T-helper 1 cell treated with Interleukin-12 subunit alpha and Interleukin-12 subunit beta and Interleukin-4 antibody, amounts not matched to agents 30 ng/mL and 1 ng/mL, for 36 hours (primary cell): ENCODE results near the gene MASP2. TPM values are rescaled to one million over a fixed set of nuclear protein-coding genes. Genes with fewer than 3 reads are reported as not detected.
"Not testable (repeated sequence)": the region's sequence is repeated elsewhere in the genome, so short reads cannot be mapped to it uniquely, and the experiment has no call there.

Experiments
- intact Hi-C: fragments of 100-400 bp; cut with micrococcal nuclease; formaldehyde crosslinking; loops from one replicate; pipeline ENCODE4 v1.15.1; 2024
- total RNA-seq: library from RNA; stranded (reverse); gene quantifications from 2 replicates; pipeline ENCODE4 v1.2.3, GENCODE V29; 2022

The MASP2 gene
- 0.12 TPM in 1 of 2 replicates, not detected in the other for total RNA-seq

GRCh38 chr1:11046625-11047365 is at the start of gene MASP2:
TSS of gene MASP2 (minus strand) at chr1:11047239. CDS start at chr1:11047207, 32 bp downstream.
- intact Hi-C loops, result no loop called here

DNA sequence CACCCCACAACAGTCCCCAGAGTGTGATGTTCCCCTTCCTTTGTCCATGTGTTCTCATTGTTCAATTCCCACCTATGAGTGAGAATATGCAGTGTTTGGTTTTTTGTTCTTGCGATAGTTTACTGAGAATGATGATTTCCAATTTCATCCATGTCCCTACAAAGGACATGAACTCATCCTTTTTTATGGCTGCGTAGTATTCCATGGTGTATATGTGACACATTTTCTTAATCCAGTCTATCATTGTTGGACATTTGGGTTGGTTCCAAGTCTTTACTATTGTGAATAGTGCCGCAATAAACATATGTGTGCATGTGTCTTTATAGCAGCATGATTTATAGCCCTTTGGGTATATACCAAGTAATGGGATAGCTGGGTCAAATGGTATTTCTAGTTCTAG is 36.7 kb upstream of the MASP2 start:
- intact Hi-C loops, result not testable (repeated sequence)

- intact Hi-C loops, result no loop called here
Observed at GRCh38 chr1:11080931-11081330, 33.9 kb upstream of the MASP2 start.

DNA sequence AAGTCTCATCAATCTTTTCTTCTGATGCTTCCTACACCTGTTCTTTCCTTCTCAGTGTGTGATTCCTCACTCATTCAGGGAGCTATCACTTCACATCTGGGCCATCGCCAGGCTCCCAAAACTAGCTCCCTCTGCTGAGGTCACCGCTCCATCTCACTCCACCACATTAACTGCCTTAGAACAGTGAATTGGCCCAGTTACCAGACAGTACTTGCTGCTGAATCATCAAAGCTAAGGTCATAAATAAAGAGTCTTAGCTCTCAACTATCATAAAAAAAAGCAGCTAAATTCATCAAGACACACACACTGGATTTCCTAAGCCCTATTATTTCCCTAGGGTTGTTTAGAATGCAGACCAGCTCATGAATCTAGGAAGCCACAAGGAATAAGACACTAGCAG is 31.6 kb upstream of the MASP2 start:
- intact Hi-C loops, result no loop called here

DNA sequence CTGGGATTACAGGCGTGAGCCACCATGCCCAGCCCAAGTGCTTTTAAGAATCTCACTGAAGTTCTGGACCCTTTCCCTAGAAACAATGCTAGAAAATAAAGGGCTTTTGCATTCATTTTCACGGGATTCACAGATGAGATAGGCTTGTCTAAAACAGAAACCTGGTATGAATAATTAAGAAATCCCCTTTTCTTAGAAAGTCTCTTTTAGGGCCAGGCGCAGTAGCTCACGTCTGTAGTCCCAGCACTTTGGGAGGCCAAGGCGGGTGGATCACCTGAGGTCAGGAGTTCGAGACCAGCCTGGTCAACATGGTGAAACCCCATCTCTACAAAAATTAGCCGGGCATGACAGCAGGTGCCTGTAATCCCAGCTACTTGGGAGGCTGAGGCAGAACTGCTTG is 26.4 kb upstream of the MASP2 start:
- intact Hi-C loops, result not testable (repeated sequence)

DNA sequence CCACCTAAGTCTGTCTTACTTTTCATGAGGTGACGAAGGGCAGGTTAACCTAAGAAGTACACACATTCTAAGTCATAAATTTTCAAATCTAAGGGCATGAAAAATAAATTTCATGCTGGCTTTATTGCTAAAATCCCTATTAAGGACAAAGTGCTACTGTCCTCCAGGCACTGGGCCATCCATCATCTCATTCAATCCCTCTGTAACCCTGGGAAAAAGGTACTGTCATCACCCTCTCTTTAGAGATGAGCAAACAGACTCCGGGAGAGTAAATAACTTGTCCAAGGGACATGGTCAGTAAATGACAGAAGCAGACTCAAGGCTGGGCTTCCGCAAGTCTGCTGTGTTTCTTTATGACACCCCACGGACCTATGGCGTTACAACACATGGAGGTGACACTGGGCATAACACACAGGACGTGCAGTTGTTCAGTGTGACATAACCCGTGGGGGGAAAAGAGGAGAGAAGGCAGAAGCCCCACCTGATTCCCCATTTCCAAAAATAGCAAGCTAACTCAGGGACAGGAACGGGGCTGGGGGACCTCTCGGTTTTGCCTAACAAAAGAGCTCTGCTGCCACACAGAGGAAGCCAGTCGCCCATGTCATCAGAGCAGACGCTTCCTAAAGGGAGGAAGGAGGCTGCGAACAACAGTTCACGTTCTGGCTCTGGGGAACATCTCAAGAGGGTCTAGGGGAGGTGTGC is 25.3 kb upstream of the MASP2 start:
- intact Hi-C loops, result no loop called here

GRCh38 chr1:11071463-11072215 is 24.6 kb upstream of the MASP2 start:
- intact Hi-C loops, result no loop called here

- intact Hi-C loops, result no loop called here
Observed at GRCh38 chr1:11070876-11071275, 23.8 kb upstream of the MASP2 start.

GRCh38 chr1:11068600-11069473 is 21.8 kb upstream of the MASP2 start:
- intact Hi-C loops, result no loop called here

- intact Hi-C loops, result no loop called here
Observed at GRCh38 chr1:11067716-11068599, 20.9 kb upstream of the MASP2 start.

- intact Hi-C loops, result no loop called here
Observed at GRCh38 chr1:11065796-11066195, 18.8 kb upstream of the MASP2 start.

- intact Hi-C loops, result no loop called here
Observed at GRCh38 chr1:11064942-11065341, 17.9 kb upstream of the MASP2 start.

DNA sequence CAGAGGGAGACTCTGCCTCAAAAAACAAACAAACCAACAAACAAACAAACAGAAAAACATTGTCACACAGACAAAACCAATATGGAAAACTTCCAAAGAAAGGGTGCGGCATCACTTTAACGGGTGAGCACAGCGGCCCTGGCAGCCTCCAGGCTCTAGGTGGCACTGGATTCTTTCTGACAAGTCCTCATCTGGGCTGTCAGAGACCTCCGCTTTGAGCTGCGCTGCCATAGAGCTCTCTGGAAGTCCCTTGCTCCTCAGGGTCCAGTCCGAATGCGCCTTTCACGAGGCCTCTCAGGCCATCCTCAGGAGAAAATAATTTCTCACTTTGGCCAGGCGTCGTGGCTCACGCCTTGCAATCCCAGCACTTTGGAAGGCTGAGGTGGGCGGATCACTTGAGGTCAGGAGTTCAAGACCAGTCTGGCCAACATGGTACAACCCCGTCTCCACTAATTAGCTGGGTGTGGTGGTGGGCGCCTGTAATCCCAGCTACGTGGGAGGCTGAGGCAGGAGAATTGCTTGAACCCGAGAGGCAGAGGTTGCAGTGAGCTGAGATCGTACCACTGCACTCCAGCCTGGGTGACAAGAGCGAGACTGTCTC is 17.0 kb upstream of the MASP2 start:
- intact Hi-C loops, result not testable (repeated sequence)

DNA sequence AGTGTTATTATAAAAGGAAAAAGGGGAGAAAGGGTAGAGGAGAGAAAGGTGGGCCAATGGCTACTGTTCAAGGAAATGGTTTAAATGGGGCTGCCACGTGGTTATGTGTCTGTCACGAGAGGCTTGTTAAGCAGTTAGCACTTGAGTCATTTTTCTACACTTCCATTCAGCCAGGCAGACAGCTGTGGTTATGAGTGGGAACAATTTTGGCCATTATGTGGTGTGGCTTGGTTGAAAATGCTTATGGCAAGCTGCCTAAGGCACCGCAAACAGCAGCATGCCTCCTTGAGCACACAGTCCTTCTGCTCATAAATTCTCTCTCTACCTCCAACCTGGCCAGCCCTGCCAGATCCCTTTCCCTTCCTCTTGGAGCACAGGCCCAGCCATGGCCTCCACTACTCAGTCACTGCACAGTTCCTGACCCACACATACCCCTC is 15.9 kb upstream of the MASP2 start:
- intact Hi-C loops, result no loop called here

GRCh38 chr1:11061652-11062365 is 14.8 kb upstream of the MASP2 start:
- intact Hi-C loops, result loop anchor here (2.0 kb wide), 2 partner anchors 745 to 845 kb away; partner anchors contain the start of gene CLCN6

GRCh38 chr1:11059968-11060830 is 13.2 kb upstream of the MASP2 start, which contains the start of gene SRM:
TSS of gene SRM (minus strand) at chr1:11060018. CDS start at chr1:11059943, 75 bp downstream.
- intact Hi-C loops, result loop anchor here (1.0 to 2.0 kb wide), 7 partner anchors 23 to 847 kb away; partner anchors contain the start of genes CLCN6, EXOSC10, MTOR and TARDBP

- intact Hi-C loops, result no loop called here
Observed at GRCh38 chr1:11059155-11059967, 12.3 kb upstream of the MASP2 start.
